Common myeloid progenitor, CD34-positive (primary cell): ENCODE measurements around the gene AMPD1.

ENCODE experiments used
- CTCF ChIA-PET: fragments of 350-600 bp; sonication (Branson Sonifier 250); formaldehyde crosslinking; loops from one replicate; lab custom pipeline; 2021; ENCODE audit warnings: antibody characterized with exemption; lab: Charles Lee
- POLR2A ChIA-PET: fragments of 350-600 bp; sonication (Branson Sonifier 250); formaldehyde crosslinking; loops from one replicate; lab custom pipeline; 2021; ENCODE audit warnings: antibody characterized with exemption; lab: Charles Lee
- DNase-seq, 3 donors: peaks; one replicate each; pipeline versions ENCODE4 v3.0.0 to v3.0.0-alpha.2; 2013
- H3K27ac ChIP-seq, 2 experiments: 1 replicate in 1 of 2; 2 replicates in 1 of 2; pipeline ENCODE4 v1.7.0; 2013; ENCODE audit warnings: inconsistent platforms in 2 of 2, low read length in 2 of 2, mild to moderate bottlenecking in 2 of 2, low read depth in 1 of 2, moderate library complexity in 1 of 2; ENCODE audit not compliant: severe bottlenecking in 2 of 2, insufficient read depth in 1 of 2, poor library complexity in 1 of 2
- H3K27me3 ChIP-seq, 5 experiments: replicated peaks in 2 of 5; 1 replicate in 3 of 5; 2 replicates in 2 of 5; pipeline versions ENCODE4 v1.6.1 to v1.7.0; 2013; ENCODE audit warnings: low read length in 4 of 5, mild to moderate bottlenecking in 2 of 5, moderate library complexity in 2 of 5, inconsistent platforms in 1 of 5; ENCODE audit not compliant: insufficient read depth in 5 of 5, control insufficient read depth in 4 of 5
- H3K36me3 ChIP-seq, 4 experiments: 1 replicate in 2 of 4; 2 replicates in 2 of 4; pipeline versions ENCODE4 v1.6.1 to v1.7.0; 2013; ENCODE audit warnings: low read length in 3 of 4, control low read depth in 1 of 4, mild to moderate bottlenecking in 1 of 4; ENCODE audit not compliant: control insufficient read depth in 4 of 4, insufficient read depth in 4 of 4
- H3K4me1 ChIP-seq, 4 experiments: 1 replicate in 3 of 4; 2 replicates in 1 of 4; pipeline versions ENCODE4 v1.6.1 to v1.7.1; 2013; ENCODE audit warnings: low read length in 3 of 4, mild to moderate bottlenecking in 3 of 4, control low read depth in 1 of 4, inconsistent platforms in 1 of 4, moderate library complexity in 1 of 4; ENCODE audit not compliant: control insufficient read depth in 4 of 4, insufficient read depth in 4 of 4; ENCODE audit errors: control extremely low read depth in 1 of 4
- H3K4me3 ChIP-seq, 7 experiments: 1 replicate in 4 of 7; 2 replicates in 3 of 7; pipeline versions ENCODE4 v1.5.1 to v1.7.0; 2013; ENCODE audit warnings: mild to moderate bottlenecking in 7 of 7, low read length in 6 of 7, moderate library complexity in 6 of 7, inconsistent platforms in 2 of 7, low read depth in 2 of 7, control low read depth in 1 of 7; ENCODE audit not compliant: insufficient read depth in 4 of 7, control insufficient read depth in 1 of 7; ENCODE audit errors: extremely low read depth in 1 of 7
- H3K9me3 ChIP-seq, 5 experiments: 1 replicate in 4 of 5; 2 replicates in 1 of 5; pipeline versions ENCODE4 v1.6.1 to v1.7.1; 2013; ENCODE audit warnings: low read length in 4 of 5, mild to moderate bottlenecking in 2 of 5, inconsistent platforms in 1 of 5, low read depth in 1 of 5, moderate library complexity in 1 of 5; ENCODE audit not compliant: control insufficient read depth in 4 of 5, insufficient read depth in 2 of 5; ENCODE audit errors: control extremely low read depth in 1 of 5
- WGBS: methylation state at CpG from one replicate; pipeline ENCODE4 v1.1.5; 2013; ENCODE audit not compliant: insufficient coverage; 5-methylcytosine and 5-hydroxymethylcytosine counted together

AMPD1 gene

DNA sequence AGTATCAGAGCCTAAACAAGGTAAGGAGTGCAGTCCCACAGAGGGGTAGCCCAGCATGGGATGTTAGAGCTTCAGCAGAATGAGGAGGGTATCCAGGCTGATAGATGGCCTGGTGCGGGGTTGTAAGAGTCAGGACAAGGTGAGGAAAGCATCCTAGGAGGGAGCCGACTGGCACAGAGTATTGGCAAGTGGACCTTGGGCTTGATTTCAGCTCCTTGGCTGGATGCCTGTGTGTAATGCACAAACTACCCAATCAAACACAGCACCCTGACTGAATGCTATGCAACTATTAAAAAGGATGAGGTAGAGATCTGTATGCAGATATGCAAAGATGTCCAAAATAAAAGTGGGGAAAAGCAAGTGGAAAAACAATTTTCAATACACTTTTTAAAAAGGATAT, 43.5 kb downstream of the AMPD1 start:
- 100% methylated on average over 1 of the region's 2 CpGs for WGBS
- no peaks in the 10 kb centered on the region for H3K36me3 ChIP-seq
- ChIA-PET POLR2A (no interaction called here), CTCF (interaction anchor here (1.4 kb wide), 1 partner anchor 8 kb away, joined by 4 read pairs; no protein-coding TSS in a partner anchor)
- no peak overlapping the region for H3K4me3 ChIP-seq
- no peak overlapping the region for H3K27ac ChIP-seq
- H3K9me3 ChIP-seq = no peaks in the 10 kb centered on the region
- DNase-seq = no peak
- no peaks in the 10 kb centered on the region for H3K4me1 ChIP-seq
- H3K27me3 ChIP-seq = no peaks in the 10 kb centered on the region

DNA sequence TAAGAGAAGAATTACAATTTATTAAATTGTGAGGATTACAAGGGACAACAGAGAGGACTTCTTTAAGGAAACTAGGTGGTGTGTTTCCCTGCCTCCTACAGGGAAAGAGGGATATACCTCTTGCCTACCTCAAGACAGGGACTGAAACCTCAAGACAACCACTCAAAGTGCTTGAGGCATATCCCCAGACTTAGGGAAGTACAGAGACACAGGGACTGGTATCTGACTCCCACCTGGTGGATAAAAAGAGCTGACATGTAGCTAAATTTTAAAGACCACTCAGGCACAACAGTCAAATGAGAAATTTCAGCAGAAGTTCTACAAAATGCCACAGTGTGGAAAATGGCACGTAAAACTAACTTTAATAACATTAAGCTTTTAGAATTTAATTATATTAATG, 46.8 kb downstream of the AMPD1 start:
- no peaks in the 10 kb centered on the region for H3K9me3 ChIP-seq
- ChIA-PET CTCF (interaction anchor here (0.6 to 0.9 kb wide), 2 partner anchors 25 to 1613 kb away, joined by 3 to 5 read pairs; no protein-coding TSS in a partner anchor), POLR2A (no interaction called here)
- H3K27me3 ChIP-seq = no peaks in the 10 kb centered on the region
- H3K4me3 ChIP-seq = no peak overlapping the region
- WGBS = no CpG with 5 or more reads among the region's 1 CpG
- H3K27ac ChIP-seq = no peak overlapping the region
- H3K36me3 ChIP-seq = no peaks in the 10 kb centered on the region
- no peaks in the 10 kb centered on the region for H3K4me1 ChIP-seq
- DNase-seq = peak in 1 of 3 donors; percentile 23

DNA sequence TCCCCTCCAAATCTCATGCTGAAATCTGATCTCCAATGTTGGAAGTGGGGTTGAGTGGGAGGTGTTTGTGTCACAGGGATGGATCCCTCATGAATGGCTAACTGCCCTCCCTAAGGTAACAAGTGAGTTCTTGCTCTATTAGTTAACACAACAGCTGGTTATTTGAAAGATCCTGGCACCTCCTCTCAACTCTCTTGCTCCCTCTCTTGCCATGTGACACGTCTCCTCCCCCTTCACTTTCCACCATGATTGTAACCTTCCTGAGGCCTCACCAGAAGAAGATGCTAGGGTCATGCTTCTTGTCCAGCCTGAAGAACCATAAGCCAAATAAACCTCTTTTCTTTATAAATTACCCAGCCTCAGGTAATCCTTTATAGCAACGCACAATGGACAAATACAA, 54.0 kb downstream of the AMPD1 start:
- CTCF ChIA-PET = interaction anchor here (0.6 kb wide), 1 partner anchor 18 kb away, joined by 3 read pairs; no protein-coding TSS in a partner anchor
- POLR2A ChIA-PET = interaction anchor here (0.7 kb wide), 2 partner anchors 97 to 292 kb away, joined by 3 read pairs; no protein-coding TSS in a partner anchor
- DNase-seq = no peak
- WGBS = 100% methylated on average over 1 of the region's 2 CpGs
- H3K27ac ChIP-seq = no peak overlapping the region
- no peaks in the 10 kb centered on the region for H3K27me3 ChIP-seq
- no peaks in the 10 kb centered on the region for H3K9me3 ChIP-seq
- H3K36me3 ChIP-seq = no peaks in the 10 kb centered on the region
- no peak overlapping the region for H3K4me3 ChIP-seq
- H3K4me1 ChIP-seq = no peaks in the 10 kb centered on the region

DNA sequence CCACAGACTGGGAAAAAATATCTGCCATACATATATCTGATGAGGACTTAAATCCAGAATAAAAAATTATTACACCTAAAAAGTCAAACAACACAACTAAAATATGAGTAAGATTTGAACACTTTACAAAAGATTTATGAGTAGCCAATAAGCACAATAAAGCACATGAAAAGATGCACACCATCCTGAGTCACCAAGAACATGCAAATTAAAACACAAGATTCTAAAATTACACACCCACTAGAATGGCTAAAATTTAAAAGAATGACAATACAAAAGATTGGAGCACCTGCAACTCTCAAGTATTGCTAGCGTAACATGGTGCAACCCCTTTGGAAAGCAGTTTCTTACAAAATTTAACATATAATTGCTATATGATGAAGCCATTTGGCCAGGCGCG, 56.4 kb downstream of the AMPD1 start:
- Histone ChIP-seq H3K27ac (no peak overlapping the region), H3K4me1 (no peaks in the 10 kb centered on the region), H3K27me3 (no peaks in the 10 kb centered on the region), H3K4me3 (no peak overlapping the region), H3K36me3 (no peaks in the 10 kb centered on the region), H3K9me3 (no peaks in the 10 kb centered on the region)
- no peak for DNase-seq
- WGBS = 0% methylated on average over 1 of the region's 3 CpGs
- ChIA-PET POLR2A (no interaction called here), CTCF (no interaction called here)

DNA sequence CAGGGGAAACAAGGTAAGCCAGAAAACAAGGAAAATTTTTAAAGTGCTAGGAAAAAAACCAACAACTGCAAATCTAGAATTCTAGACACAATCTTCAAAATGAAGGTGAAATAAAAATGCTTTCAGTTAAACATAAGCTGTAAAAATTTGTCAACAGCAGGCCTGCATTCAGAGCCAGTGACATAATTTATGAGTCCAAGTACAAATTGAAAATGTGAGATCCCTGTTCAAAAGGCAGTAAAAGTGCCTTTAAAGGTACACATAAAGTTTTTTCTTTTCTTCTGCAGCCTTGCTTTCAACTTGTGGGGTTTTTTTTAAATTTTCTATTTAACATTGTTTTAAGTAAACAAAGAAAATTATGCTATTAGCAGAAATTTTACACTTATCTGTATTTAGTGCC, 62.9 kb downstream of the AMPD1 start:
- no peaks in the 10 kb centered on the region for H3K4me1 ChIP-seq
- no peaks in the 10 kb centered on the region for H3K27me3 ChIP-seq
- H3K27ac ChIP-seq = no peak overlapping the region
- CTCF ChIA-PET = no interaction called here
- POLR2A ChIA-PET = no interaction called here
- peaks cover 0 to 3% (median 0%) of the 10 kb centered on the region in 5 experiments for H3K9me3 ChIP-seq
- H3K36me3 ChIP-seq = no peaks in the 10 kb centered on the region
- H3K4me3 ChIP-seq = no peak overlapping the region
- DNase-seq = no peak

DNA sequence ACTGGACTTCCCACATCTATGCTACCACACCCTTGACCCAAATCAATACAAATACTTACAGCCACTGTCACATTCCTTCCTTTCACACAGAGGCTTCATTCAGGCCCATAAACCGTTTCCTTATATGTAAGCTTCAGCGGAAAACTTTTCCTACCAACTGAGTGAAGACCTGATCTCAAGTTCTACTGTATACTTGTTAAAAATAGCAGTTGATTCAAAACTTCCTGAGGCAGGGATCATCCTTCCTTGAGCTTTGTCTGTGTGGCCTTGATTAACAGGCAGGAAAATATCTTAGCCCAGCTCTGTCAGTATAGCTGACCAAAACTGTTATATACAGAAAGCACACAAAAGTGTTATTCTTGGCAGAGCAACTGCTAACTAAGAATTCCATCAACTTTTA, 68.2 kb downstream of the AMPD1 start:
- peaks cover 0 to 2% (median 0%) of the 10 kb centered on the region in 5 experiments for H3K9me3 ChIP-seq

DNA sequence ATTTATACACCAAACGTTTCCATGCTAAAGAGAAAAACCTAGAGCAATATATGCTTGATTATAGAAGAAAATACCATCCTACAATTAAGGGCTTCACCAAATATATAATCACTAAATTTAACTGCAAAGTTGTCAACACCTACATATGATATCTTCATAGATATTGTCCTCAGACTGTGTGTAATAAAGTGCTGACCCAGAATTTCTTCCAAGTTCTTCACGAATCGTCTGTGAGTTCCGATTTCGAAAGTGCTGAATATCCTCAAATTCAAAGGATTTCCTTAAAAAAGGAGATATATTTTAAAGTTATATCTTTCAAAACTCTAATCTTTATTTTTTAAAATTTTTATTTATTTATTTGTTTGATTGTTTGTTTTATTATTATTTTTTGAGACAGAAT, 72.0 kb downstream of the AMPD1 start:
- WGBS = no CpG with 5 or more reads among the region's 5 CpGs
- CTCF ChIA-PET = interaction anchor here (1.2 kb wide), 1 partner anchor 25 kb away, joined by 5 read pairs; no protein-coding TSS in a partner anchor
- POLR2A ChIA-PET = no interaction called here

More for the DNA sequence above, 68.2 kb downstream of the AMPD1 start:
- no peak overlapping the region for H3K4me3 ChIP-seq
- ChIA-PET CTCF (no interaction called here), POLR2A (no interaction called here)
- H3K4me1 ChIP-seq = no peaks in the 10 kb centered on the region
- no peaks in the 10 kb centered on the region for H3K27me3 ChIP-seq
- no peaks in the 10 kb centered on the region for H3K36me3 ChIP-seq
- no peak overlapping the region for H3K27ac ChIP-seq
- DNase-seq = no peak
- 50% methylated on average over 2 of the region's 2 CpGs for WGBS

More for the DNA sequence above, 72.0 kb downstream of the AMPD1 start:
- no peaks in the 10 kb centered on the region for H3K9me3 ChIP-seq
- no peak overlapping the region for H3K4me3 ChIP-seq
- DNase-seq = no peak
- H3K27ac ChIP-seq = no peak overlapping the region
- H3K4me1 ChIP-seq = no peaks in the 10 kb centered on the region
- H3K36me3 ChIP-seq = no peaks in the 10 kb centered on the region
- peaks cover 0 to 4% (median 0%) of the 10 kb centered on the region in 5 experiments for H3K27me3 ChIP-seq
